PFSK-1 (cell line): ENCODE data around the gene PPL.

Source experiments
- FOXP2 ChIP-seq: optimal IDR thresholded peaks from 2 replicates; pipeline ENCODE3; 2011; ENCODE audit warnings: borderline replicate concordance, control low read depth, inconsistent platforms; ENCODE audit not compliant: insufficient read depth; ENCODE audit errors: extremely low read length, extremely low read depth
- POLR2AphosphoS5 ChIP-seq: IDR thresholded peaks from 2 replicates; pipeline ENCODE4 v1.6.1; 2012; ENCODE audit warnings: low read depth, mild to moderate bottlenecking, control low read depth, low read length, moderate library complexity
- REST ChIP-seq, 2 experiments: IDR thresholded peaks; 2 replicates each; pipeline versions ENCODE4 v1.6.1 to v1.8.0; 2011 to 2012; ENCODE audit warnings: low read depth in 2 of 2, low read length in 2 of 2, control low read depth in 1 of 2, inconsistent platforms in 1 of 2, mild to moderate bottlenecking in 1 of 2, moderate library complexity in 1 of 2; ENCODE audit not compliant: insufficient read depth in 1 of 2
- SIN3A ChIP-seq: IDR thresholded peaks from 2 replicates; pipeline ENCODE4 v1.6.1; 2012; ENCODE audit warnings: mild to moderate bottlenecking, low read length, moderate library complexity, borderline replicate concordance; ENCODE audit not compliant: insufficient read depth
- TAF1 ChIP-seq: IDR thresholded peaks from 2 replicates; pipeline ENCODE4 v1.6.1; 2012; ENCODE audit warnings: low read length, control low read depth, borderline replicate concordance; ENCODE audit not compliant: insufficient read depth

- TF ChIP-seq SIN3A (no peak), REST (IDR thresholded peaks at IDR 0.05; ENCODE audit: insufficient read depth in 1 of 2, low read depth in 2 of 2, low read length in 2 of 2) (no peak), TAF1 (no peak), POLR2AphosphoS5 (no peak), FOXP2 (no peak)
Measured at GRCh38 chr16:4871071-4871470, 65.9 kb downstream of the PPL start.
